Mesothelial cell of epicardium (in vitro differentiated cells): ENCODE data around the gene LRRC1. TPM values are rescaled to one million over a fixed set of nuclear protein-coding genes. Genes with fewer than 3 reads are reported as not detected.

Source experiments
- DNase-seq, 2 experiments: peaks; one replicate each; pipeline ENCODE4 v3.0.0; 2021; ENCODE audit warnings: low spot score in 2 of 2; ENCODE audit not compliant: unreplicated experiment in 2 of 2
- H3K27ac Mint-ChIP-seq: 2 replicates; pipeline ENCODE4 v1.8.0; 2021; ENCODE audit warnings: mixed read lengths
- H3K27me3 Mint-ChIP-seq: 2 replicates; pipeline ENCODE4 v1.8.0; 2021; ENCODE audit warnings: low read depth, mixed read lengths
- H3K36me3 Mint-ChIP-seq: 2 replicates; pipeline ENCODE4 v1.8.0; 2021; ENCODE audit warnings: mixed read lengths
- H3K4me1 Mint-ChIP-seq: 2 replicates; pipeline ENCODE4 v1.8.0; 2021; ENCODE audit warnings: mixed read lengths
- H3K4me3 Mint-ChIP-seq: 2 replicates; pipeline ENCODE4 v1.8.0; 2021; ENCODE audit warnings: mild to moderate bottlenecking, moderate library complexity, mixed read lengths
- H3K9me3 Mint-ChIP-seq: 2 replicates; pipeline ENCODE4 v1.8.0; 2021; ENCODE audit warnings: mixed read lengths
- CTCF ChIP-seq: fragments of 200-600 bp; sonication (generic); IDR thresholded peaks from one replicate; pipeline ENCODE4 v1.5.0; 2021; ENCODE audit warnings: antibody characterized with exemption; ENCODE audit not compliant: unreplicated experiment
- total RNA-seq: library from RNA; stranded (reverse); gene quantifications from 3 replicates; pipeline ENCODE4 v1.2.1, GENCODE V29; 2021

The LRRC1 gene
- total RNA-seq, 1 donor from 2014 or later, result 30.4 TPM

- H3K4me1 Mint-ChIP-seq, result peaks cover 14% of the 10 kb centered on the region
- no peak overlapping the region for H3K4me3 Mint-ChIP-seq
- no peak overlapping the region for H3K27ac Mint-ChIP-seq
- no peak for TF ChIP-seq CTCF
- no peak for DNase-seq
- peaks cover 17% of the 10 kb centered on the region for H3K9me3 Mint-ChIP-seq
- peaks cover 20% of the 10 kb centered on the region for H3K36me3 Mint-ChIP-seq
- H3K27me3 Mint-ChIP-seq, result no peaks in the 10 kb centered on the region
Measured at GRCh38 chr6:53878808-53879207, 84.0 kb downstream of the LRRC1 start.

DNA sequence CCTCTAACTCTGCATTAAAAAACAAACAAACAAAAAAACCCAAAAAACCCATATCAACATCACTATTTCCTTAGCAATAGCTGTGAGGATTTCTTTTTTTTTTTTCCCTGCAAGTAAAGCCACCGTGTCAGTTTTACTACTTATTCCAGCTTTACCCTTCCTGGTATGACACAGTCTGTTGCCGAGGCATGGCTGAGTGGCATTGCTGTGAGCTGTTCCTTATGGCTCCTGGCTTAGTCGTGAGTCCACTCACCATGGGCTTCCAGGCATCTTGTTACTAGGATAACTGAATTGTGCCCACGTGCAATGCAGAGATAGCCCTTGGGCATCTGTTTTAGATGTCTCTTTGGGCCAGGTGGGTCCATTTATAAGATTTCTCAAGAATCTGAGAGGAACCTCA, 84.8 kb downstream of the LRRC1 start:
- no peak for DNase-seq
- Mint-ChIP-seq H3K9me3 (peaks cover 17% of the 10 kb centered on the region), H3K36me3 (peaks cover 21% of the 10 kb centered on the region), H3K27me3 (no peaks in the 10 kb centered on the region), H3K4me1 (peaks cover 11% of the 10 kb centered on the region), H3K4me3 (no peak overlapping the region), H3K27ac (no peak overlapping the region)
- TF ChIP-seq CTCF, result no peak

- no peak overlapping the region for H3K4me3 Mint-ChIP-seq
- peaks cover 5% of the 10 kb centered on the region for H3K4me1 Mint-ChIP-seq
- no peak for DNase-seq
- H3K27ac Mint-ChIP-seq, result no peak overlapping the region
- H3K9me3 Mint-ChIP-seq, result no peaks in the 10 kb centered on the region
- H3K27me3 Mint-ChIP-seq, result no peaks in the 10 kb centered on the region
- peaks cover 6% of the 10 kb centered on the region for H3K36me3 Mint-ChIP-seq
- no peak for TF ChIP-seq CTCF
Measured at GRCh38 chr6:53887316-53887715, 92.5 kb downstream of the LRRC1 start.

DNA sequence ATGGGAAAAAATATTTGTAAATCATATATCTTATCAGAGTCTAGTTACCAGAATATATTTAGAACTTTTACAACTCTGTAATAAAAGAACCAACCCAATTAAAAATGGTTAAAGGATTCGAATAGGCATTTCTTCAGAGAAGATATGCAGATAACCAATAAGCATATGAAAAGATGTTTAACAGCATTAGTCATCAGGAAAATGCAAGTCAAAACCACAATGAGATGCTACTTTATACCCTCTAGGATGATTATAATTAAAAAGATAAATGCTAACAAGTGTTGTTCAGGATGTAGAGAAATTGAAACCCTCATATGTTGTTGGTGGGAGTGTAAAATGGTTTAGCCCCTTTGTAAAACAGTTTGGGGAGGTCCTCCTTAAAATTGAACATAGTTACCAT, 94.1 kb downstream of the LRRC1 start:
- peaks cover 6% of the 10 kb centered on the region for H3K4me1 Mint-ChIP-seq
- no peaks in the 10 kb centered on the region for H3K9me3 Mint-ChIP-seq
- peaks cover 1% of the 10 kb centered on the region for H3K36me3 Mint-ChIP-seq
- H3K27ac Mint-ChIP-seq, result no peak overlapping the region
- no peak for TF ChIP-seq CTCF
- no peaks in the 10 kb centered on the region for H3K27me3 Mint-ChIP-seq
- H3K4me3 Mint-ChIP-seq, result no peak overlapping the region
- no peak for DNase-seq

- H3K36me3 Mint-ChIP-seq, result no peaks in the 10 kb centered on the region
- peaks cover 11% of the 10 kb centered on the region for H3K4me1 Mint-ChIP-seq
- TF ChIP-seq CTCF, result no peak
- no peak for DNase-seq
- no peaks in the 10 kb centered on the region for H3K9me3 Mint-ChIP-seq
- H3K27me3 Mint-ChIP-seq, result no peaks in the 10 kb centered on the region
- no peak overlapping the region for H3K4me3 Mint-ChIP-seq
- no peak overlapping the region for H3K27ac Mint-ChIP-seq
Measured at GRCh38 chr6:53889365-53889764, 94.6 kb downstream of the LRRC1 start.

DNA sequence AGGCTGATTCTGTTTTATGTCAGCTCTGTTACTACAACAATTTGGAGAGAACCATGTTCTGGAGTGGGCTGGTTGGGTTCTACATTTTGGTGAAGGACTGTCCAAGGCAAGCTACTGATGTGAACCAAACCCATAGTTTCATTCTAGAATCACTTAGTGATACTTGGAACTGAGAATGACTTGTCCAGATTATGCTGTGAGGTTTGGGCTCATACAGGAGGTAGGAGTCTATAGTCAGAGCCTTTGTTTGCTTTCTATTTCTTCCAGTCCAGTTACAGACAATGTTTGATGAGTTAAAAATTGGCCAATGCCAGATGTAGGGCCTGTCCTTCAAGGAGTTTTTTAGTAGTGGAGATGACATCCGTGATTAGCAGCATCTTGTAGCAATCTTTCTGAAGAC, 97.9 kb downstream of the LRRC1 start:
- Mint-ChIP-seq H3K27me3 (no peaks in the 10 kb centered on the region), H3K36me3 (no peaks in the 10 kb centered on the region), H3K4me1 (peaks cover 39% of the 10 kb centered on the region), H3K9me3 (no peaks in the 10 kb centered on the region), H3K27ac (peak overlapping the region; percentile 37), H3K4me3 (no peak overlapping the region)
- no peak for DNase-seq
- no peak for TF ChIP-seq CTCF
